Activated naive CD4-positive, alpha-beta T cell treated with anti-CD3 and anti-CD28 coated beads, Interleukin-2, amount 10 ng/mL, durations not matched to agents 7 days and 5 days (primary cell): ENCODE data around the gene NYAP1.
"Not testable (repeated sequence)": the region's sequence is repeated elsewhere in the genome, so short reads cannot be mapped to it uniquely, and the experiment has no call there.

ENCODE experiments used
- CTCF ChIA-PET: fragments of 350-600 bp; sonication (Branson Sonifier 250); formaldehyde crosslinking; loops from one replicate; lab custom pipeline; 2021; ENCODE audit warnings: antibody characterized with exemption; lab: Charles Lee
- DNase-seq: peaks from one replicate; pipeline ENCODE4 v3.0.0-alpha.2; 2020
- H3K27ac Mint-ChIP-seq: one replicate; pipeline ENCODE4 v1.8.0; 2021; ENCODE audit warnings: mild to moderate bottlenecking, moderate library complexity, mixed read lengths
- H3K27me3 Mint-ChIP-seq: one replicate; pipeline ENCODE4 v1.8.0; 2021; ENCODE audit warnings: mild to moderate bottlenecking, mixed read lengths
- H3K36me3 Mint-ChIP-seq: one replicate; pipeline ENCODE4 v1.8.0; 2021; ENCODE audit warnings: mixed read lengths
- H3K4me1 Mint-ChIP-seq: one replicate; pipeline ENCODE4 v1.8.0; 2021; ENCODE audit warnings: mixed read lengths
- H3K4me3 Mint-ChIP-seq: one replicate; pipeline ENCODE4 v1.8.0; 2021; ENCODE audit warnings: mild to moderate bottlenecking, moderate library complexity, mixed read lengths
- H3K9me3 Mint-ChIP-seq: one replicate; pipeline ENCODE4 v1.8.0; 2021; ENCODE audit warnings: mixed read lengths

NYAP1 gene

DNA sequence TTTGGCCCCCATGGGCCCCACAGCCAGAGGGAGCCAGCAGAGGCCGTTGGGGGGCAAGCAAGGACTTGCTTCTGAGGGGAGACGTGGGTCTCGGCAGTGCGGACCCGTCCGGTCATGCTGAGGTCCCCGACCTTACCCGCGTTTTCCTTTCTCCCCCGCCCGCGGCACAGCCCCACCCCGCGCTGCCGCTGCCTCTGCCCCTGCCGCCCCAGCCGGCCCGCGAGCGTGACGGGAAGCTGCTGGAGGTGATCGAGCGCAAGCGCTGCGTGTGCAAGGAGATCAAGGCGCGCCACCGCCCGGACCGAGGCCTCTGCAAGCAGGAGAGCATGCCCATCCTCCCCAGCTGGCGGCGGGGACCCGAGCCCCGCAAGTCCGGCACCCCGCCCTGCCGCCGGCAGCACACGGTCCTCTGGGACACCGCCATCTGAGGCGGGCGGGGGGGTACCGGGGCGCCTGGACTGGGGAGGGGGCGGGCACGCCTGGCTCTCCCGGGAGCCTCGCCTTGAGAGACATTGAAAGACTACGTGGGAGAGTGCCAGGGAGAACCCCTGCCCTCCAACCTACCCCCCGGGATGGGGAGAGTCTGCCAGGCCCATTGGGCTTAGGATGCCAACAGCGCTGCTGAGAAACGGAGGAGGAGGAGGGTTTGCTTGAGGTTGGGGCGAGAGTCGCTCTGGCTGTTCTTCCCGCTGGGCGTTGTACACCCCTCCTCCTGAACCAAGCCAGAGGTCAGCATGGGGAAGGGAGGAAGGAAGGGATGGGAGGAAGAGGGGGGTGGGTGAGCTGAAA lies 9.9 kb downstream of the NYAP1 start:
- Mint-ChIP-seq H3K27me3 (peaks cover 82% of the 10 kb centered on the region), H3K4me1 (peaks cover 22% of the 10 kb centered on the region), H3K4me3 (peak overlapping the region; percentile 62), H3K9me3 (no peaks in the 10 kb centered on the region), H3K36me3 (no peaks in the 10 kb centered on the region), H3K27ac (no peak overlapping the region)
- CTCF ChIA-PET = interaction anchor here (0.8 to 3.4 kb wide), 7 partner anchors 11 to 71 kb away, joined by 3 to 12 read pairs (median 4); no protein-coding TSS in a partner anchor
- DNase-seq = peak; percentile 81

DNA sequence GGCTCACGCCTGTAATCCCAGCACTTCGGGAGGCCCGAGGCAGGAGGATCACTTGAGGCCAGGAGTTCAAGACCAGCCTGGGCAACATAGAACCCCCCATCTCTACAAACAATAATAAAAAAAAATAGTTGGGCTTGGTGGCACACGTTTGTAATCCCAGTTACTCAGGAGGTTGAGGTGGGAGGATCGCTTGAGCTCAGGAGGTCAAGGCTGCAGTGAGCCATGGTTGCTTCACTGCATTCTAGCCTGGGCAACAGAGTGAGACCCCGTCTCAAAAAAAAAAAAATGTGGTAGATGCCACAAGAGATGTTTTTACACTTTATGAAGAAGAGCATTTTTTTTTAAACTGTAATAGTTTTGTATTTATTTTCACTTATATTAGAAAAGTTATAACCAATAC lies 12.8 kb downstream of the NYAP1 start:
- no peak overlapping the region for H3K27ac Mint-ChIP-seq
- H3K27me3 Mint-ChIP-seq = peaks cover 77% of the 10 kb centered on the region
- no peak for DNase-seq
- H3K4me1 Mint-ChIP-seq = peaks cover 18% of the 10 kb centered on the region
- no peaks in the 10 kb centered on the region for H3K9me3 Mint-ChIP-seq
- CTCF ChIA-PET = interaction anchor here (1.9 kb wide), 1 partner anchor 63 kb away, joined by 6 read pairs; no protein-coding TSS in a partner anchor
- H3K36me3 Mint-ChIP-seq = no peaks in the 10 kb centered on the region
- H3K4me3 Mint-ChIP-seq = no peak overlapping the region

DNA sequence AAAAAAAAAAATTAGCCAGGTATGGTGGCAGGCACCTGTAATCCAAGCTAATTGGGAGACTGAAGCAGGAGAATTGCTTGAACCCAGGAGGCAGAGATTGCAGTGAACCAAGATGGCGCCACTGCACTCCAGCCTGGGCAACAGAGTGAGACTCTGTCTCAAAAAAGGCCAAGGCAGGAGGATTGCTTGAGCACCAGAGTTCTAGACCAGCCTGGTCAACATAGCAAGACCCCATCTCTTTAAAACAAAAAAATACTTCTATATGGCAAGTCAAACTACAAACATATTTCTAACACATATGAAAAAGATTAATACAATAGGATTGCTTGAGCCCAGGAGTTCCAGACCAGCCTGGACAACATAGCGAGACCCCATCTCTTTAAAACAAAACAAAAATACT lies 17.0 kb downstream of the NYAP1 start:
- not testable (repeated sequence) for H3K4me3 Mint-ChIP-seq, H3K9me3 Mint-ChIP-seq, DNase-seq, H3K4me1 Mint-ChIP-seq, H3K36me3 Mint-ChIP-seq, H3K27ac Mint-ChIP-seq
- CTCF ChIA-PET = interaction anchor here (0.7 to 1.2 kb wide), 3 partner anchors 59 to 101 kb away, joined by 3 read pairs; no protein-coding TSS in a partner anchor
- peaks cover 46% of the 10 kb centered on the region for H3K27me3 Mint-ChIP-seq

DNA sequence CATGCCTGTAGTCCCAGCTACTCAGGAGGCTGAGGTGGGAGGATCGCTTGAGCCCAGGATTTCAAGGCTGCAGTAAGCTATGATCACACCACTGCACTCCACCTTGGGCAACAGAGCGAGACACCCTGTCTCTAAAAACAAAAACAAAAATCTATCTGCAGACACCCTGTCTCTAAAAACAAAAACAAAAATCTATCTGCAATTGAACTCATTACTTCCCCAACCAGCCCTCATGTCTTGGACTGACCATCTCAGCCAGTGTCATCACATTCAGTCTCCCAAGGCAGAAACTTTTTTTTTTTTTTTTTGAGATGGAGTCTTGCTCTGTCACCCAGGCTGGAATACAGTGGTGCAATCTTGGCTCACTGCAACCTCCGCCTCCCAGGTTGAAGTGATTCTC lies 20.3 kb downstream of the NYAP1 start:
- H3K36me3 Mint-ChIP-seq, DNase-seq, H3K4me1 Mint-ChIP-seq, H3K27ac Mint-ChIP-seq, H3K4me3 Mint-ChIP-seq, H3K9me3 Mint-ChIP-seq, CTCF ChIA-PET: not testable (repeated sequence)
- peaks cover 34% of the 10 kb centered on the region for H3K27me3 Mint-ChIP-seq

DNA sequence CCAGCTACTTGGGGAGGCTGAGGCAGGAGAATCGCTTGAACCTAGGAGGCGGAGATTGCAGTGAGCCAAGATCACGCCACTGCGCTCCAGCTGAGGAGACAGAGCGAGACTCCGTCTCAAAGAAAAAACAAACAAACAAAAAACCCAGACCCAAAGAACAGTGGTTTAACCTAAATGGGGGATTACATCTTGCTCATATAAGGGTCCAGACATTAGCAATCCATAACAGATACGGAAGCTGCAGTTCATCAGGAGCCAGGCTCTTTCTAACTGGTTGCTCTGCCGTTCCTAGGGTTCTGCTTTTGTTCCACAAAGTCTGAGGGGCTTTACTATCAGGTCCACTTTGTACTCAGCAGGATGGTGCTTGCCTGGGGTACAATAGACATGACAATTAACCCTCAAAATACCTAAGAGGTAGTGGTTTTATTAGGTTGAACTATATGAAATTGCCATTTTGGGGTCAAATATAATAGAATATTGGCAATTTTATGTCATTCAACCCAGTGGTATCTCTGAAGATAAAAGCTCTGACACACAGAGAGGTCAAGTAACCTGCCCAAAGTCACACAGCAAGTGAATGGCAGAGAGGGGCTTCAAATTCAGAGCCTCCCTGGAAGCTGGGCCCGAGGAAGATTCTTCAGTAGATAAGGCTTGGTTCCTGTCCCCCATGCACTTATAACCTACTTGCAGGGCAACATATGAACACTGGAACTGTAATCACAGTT lies 21.3 kb downstream of the NYAP1 start:
- H3K36me3 Mint-ChIP-seq = no peaks in the 10 kb centered on the region
- H3K27me3 Mint-ChIP-seq = peaks cover 39% of the 10 kb centered on the region
- no peak for DNase-seq
- CTCF ChIA-PET = no interaction called here
- H3K4me1 Mint-ChIP-seq = no peaks in the 10 kb centered on the region
- no peak overlapping the region for H3K4me3 Mint-ChIP-seq
- H3K9me3 Mint-ChIP-seq = no peaks in the 10 kb centered on the region
- H3K27ac Mint-ChIP-seq = no peak overlapping the region

DNA sequence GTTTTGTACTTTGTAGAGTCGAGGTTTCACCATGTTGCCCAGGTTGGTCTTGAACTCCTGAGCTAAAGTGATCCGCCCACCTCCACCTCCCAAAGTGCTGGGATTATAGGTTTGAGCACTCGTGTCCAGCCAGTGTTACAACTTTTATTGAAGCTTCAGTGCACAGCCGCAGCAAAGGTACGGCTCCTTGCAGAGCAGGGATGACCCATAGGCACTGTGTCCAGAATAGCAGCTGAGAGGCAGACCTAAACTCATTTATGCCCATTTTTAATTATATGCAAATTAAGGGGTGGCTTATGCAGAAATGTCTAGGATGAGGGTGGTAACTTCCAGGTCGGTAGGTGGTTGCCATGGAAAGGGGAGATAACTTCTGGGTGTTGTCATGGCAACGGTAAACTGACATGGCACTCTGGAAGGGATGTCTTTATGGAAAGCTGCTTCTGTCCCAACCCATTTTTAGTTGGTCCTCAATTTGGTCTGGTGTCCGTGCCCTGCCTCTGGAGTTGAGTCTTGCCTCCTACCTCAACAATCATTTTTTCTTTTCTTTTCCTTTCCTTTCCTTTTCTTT lies 22.7 kb downstream of the NYAP1 start:
- Mint-ChIP-seq H3K36me3 (no peaks in the 10 kb centered on the region), H3K27ac (no peak overlapping the region), H3K9me3 (no peaks in the 10 kb centered on the region), H3K4me1 (no peaks in the 10 kb centered on the region), H3K4me3 (no peak overlapping the region), H3K27me3 (peaks cover 41% of the 10 kb centered on the region)
- no peak for DNase-seq
- CTCF ChIA-PET = no interaction called here

DNA sequence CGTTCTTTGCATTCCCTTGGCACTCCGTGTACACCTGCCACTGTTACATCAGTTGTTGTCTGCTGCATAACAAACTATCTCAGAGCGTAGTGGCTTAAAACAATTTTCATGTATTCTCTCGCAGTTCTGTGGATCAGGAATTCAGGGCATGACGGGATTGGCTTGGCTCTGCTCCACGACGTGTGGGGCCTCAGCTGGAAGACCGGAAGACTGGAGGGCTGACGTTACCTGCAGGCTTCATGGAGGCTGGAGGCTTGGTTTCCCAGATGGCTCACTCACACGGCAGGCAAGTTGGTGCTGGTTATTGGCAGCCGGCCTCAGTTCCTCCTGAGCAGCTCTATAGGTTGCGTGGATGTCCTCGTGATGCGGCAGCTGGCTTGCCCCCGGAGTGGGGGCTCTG lies 25.5 kb downstream of the NYAP1 start:
- no peak for DNase-seq
- CTCF ChIA-PET = no interaction called here
- Mint-ChIP-seq H3K9me3 (no peaks in the 10 kb centered on the region), H3K27me3 (peaks cover 36% of the 10 kb centered on the region), H3K27ac (no peak overlapping the region), H3K4me1 (peaks cover 3% of the 10 kb centered on the region), H3K36me3 (no peaks in the 10 kb centered on the region), H3K4me3 (no peak overlapping the region)

DNA sequence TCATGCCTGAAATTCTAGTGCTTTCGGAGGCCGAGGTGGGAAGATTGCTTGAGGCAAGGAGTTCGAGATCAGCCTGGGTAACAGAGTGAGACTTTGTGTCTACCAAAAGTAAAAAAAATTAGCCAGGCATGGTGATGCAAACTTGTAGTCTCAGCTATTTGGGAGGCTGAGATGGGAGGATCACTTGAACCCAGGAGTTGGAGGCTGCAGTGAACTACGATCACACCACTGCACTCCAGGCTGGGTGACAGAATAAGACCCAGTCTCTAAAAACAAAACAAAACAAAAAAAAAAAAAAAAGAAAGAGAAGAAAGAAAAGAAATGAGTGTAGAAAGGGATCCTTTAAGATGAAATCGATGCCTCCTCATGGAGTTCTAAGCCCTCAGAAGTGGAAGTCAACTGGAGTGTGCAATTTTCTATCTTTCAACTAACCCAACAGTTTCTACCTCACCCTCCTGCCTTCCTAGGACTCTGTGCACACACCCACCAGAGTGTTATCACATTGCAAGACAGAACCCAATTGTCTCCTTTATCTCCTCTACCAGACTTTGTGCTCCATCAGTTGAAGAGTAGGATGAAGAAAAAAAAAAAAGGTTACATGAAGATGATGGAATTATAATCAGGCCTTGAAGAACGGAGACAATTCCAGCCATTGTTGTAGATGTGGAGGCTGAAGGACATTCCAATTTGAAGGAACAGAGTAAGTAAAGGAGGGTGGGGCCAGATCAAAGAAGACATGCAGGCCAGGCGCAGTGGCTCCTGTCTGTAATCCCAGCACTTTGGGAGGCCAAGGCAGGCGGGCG lies 26.9 kb downstream of the NYAP1 start:
- Mint-ChIP-seq H3K27ac (no peak overlapping the region), H3K36me3 (no peaks in the 10 kb centered on the region), H3K4me3 (no peak overlapping the region), H3K4me1 (peaks cover 12% of the 10 kb centered on the region), H3K9me3 (no peaks in the 10 kb centered on the region), H3K27me3 (peaks cover 35% of the 10 kb centered on the region)
- CTCF ChIA-PET = interaction anchor here (1.0 kb wide), 1 partner anchor 102 kb away, joined by 3 read pairs; no protein-coding TSS in a partner anchor
- DNase-seq = no peak

DNA sequence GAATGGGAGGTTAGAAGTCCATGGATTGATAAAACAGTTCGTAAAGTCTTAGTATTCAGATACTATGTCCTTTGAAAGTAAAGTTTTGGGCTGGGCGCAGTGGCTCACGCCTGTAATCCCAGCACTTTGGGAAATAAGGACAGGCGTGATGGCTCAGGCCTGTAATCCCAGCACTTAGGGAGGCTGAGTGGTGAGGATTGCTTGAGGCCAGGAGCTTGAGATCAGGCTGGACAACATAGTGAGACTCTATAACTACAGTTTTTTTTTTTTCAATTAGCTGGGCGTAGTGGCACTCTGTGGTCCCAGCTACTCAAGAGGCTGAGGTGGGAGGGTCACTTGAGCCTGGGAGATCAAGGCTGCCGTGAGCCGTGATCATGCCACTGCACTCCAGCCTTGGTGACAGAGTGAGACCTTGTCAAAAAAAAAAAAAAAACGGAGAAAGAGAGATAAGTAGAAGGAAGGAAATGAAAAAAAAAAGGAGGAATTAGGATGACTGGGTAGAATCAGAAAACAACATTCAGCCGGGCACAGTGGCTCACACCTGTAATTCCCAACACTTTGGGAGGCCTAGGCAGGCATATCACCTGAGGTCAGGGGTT lies 29.6 kb downstream of the NYAP1 start:
- CTCF ChIA-PET = no interaction called here
- H3K27me3 Mint-ChIP-seq = peaks cover 20% of the 10 kb centered on the region
- H3K4me1 Mint-ChIP-seq = peaks cover 32% of the 10 kb centered on the region
- no peaks in the 10 kb centered on the region for H3K9me3 Mint-ChIP-seq
- DNase-seq = no peak
- no peaks in the 10 kb centered on the region for H3K36me3 Mint-ChIP-seq
- H3K4me3 Mint-ChIP-seq = no peak overlapping the region
- H3K27ac Mint-ChIP-seq = no peak overlapping the region

DNA sequence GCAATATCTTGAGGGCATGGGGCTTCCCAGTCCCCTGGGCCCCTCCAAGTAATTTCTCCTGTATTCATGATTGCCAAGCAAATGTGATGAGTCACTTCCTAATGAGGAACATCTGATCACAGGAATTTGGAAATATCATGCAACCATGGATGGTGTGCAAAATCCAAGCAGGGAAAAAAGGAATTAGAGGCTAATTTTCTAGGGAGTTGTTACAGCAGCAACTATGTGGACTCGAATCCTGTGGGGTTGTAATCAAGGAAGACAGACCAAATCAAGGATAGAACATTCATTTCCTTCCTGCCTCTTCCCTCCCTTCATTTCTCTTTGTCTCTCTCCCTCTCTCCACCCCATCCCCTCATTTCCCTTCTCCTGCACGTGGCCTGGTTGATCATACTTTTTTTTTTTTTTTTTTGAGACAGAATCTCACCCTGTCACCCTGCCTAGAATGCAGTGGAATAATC lies 31.4 kb downstream of the NYAP1 start:
- Mint-ChIP-seq H3K27me3 (peaks cover 14% of the 10 kb centered on the region), H3K4me1 (peaks cover 34% of the 10 kb centered on the region), H3K4me3 (no peak overlapping the region), H3K36me3 (no peaks in the 10 kb centered on the region), H3K27ac (no peak overlapping the region), H3K9me3 (no peaks in the 10 kb centered on the region)
- no peak for DNase-seq
- CTCF ChIA-PET = no interaction called here

DNA sequence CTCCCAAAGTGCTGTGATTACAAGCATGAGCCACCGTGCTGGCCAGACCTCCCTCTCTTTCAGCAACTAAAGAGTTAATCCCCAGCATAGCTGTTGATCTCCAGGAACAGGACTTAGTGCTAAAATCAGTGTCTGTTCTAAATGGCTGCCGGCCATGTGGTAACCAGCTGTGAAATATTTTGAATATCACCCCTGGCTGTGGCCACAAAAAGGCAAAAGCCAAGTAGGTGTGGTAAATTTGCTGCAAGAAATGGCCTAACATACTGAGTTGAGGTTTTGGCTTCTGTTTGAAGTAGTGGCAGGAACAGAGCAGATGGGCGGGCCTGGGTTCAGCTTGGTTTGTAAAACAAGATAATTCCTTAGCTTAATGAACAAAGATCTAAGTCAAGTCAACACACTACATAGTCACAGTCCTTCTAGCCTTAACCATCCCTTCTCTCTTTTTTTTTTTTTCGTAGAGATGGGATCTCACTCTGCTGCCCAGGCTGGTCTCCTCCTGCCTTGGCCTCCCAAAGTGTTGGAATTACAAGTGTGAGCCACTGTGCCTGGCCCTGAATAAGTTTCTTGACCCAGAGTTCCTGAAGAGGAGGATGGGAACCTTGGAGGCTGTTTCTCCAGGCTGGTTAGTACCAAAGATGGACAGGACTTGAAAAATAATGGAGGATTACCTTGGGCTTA lies 32.5 kb downstream of the NYAP1 start:
- peaks cover 34% of the 10 kb centered on the region for H3K4me1 Mint-ChIP-seq
- CTCF ChIA-PET = interaction anchor here (0.6 to 1.4 kb wide), 4 partner anchors 22 to 43 kb away, joined by 3 to 8 read pairs (median 3); partner anchors contain the start of gene AGFG2
- peak overlapping the region; percentile 47 for H3K4me3 Mint-ChIP-seq
- H3K27ac Mint-ChIP-seq = peak overlapping the region; percentile 88
- H3K9me3 Mint-ChIP-seq = no peaks in the 10 kb centered on the region
- peaks cover 4% of the 10 kb centered on the region for H3K27me3 Mint-ChIP-seq
- DNase-seq = peak; percentile 77
- H3K36me3 Mint-ChIP-seq = no peaks in the 10 kb centered on the region

DNA sequence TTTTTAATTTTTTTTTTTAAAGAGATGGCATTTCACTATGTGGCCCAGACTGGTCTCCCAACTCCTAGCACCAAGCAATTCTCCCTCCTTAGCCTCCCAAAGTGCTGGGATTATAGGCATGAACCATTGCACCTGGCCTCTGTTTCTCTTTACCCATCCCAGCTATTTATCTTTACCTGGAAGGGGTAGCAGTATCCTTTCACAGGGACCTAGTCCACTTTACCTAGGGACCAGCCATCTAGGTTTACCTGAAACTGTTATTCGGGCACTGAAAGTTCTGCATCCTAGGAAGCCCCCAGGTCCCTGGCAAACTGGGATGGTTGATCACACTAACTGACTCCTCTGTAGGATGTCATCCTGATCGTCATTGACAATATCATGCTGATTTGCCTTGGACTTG lies 33.6 kb downstream of the NYAP1 start:
- Mint-ChIP-seq H3K27ac (no peak overlapping the region), H3K4me1 (peaks cover 34% of the 10 kb centered on the region), H3K27me3 (peaks cover 4% of the 10 kb centered on the region), H3K4me3 (no peak overlapping the region), H3K36me3 (no peaks in the 10 kb centered on the region), H3K9me3 (no peaks in the 10 kb centered on the region)
- CTCF ChIA-PET = interaction anchor here (0.7 to 1.4 kb wide), 2 partner anchors 21 to 191 kb away, joined by 3 read pairs; partner anchors contain the start of gene AGFG2
- DNase-seq = no peak

DNA sequence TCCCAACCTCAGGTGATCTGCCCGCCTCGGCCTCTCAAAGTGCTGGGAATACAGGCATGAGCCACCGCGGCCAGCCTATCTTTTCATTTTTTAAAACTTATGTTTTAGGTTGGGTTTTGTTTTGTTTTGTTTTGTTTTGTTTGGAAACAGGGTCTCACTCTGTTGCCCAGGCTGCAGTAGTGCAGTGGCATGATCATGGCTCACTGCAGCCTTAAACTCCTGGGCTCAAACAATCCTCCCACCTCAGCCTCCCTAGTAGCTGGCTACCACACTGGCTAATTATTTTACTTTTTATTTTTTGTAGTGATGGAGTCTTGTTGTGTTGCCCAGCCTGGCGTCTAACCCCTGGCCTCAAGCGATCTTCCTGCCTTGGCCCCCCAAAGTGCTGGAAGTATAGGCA lies 35.9 kb downstream of the NYAP1 start:
- Mint-ChIP-seq H3K27ac (no peak overlapping the region), H3K4me1 (peaks cover 31% of the 10 kb centered on the region), H3K36me3 (no peaks in the 10 kb centered on the region), H3K9me3 (no peaks in the 10 kb centered on the region), H3K4me3 (no peak overlapping the region), H3K27me3 (no peaks in the 10 kb centered on the region)
- no peak for DNase-seq
- CTCF ChIA-PET = interaction anchor here (1.0 to 1.5 kb wide), 2 partner anchors 40 to 75 kb away, joined by 3 to 5 read pairs; no protein-coding TSS in a partner anchor
